Fibroblast of upper back skin (primary cell): ENCODE measurements around the gene PPP2R2B.

ENCODE experiments used
- DNase-seq: peaks from one replicate; pipeline ENCODE4 v3.0.0-alpha.2; 2013

Gene PPP2R2B

DNA sequence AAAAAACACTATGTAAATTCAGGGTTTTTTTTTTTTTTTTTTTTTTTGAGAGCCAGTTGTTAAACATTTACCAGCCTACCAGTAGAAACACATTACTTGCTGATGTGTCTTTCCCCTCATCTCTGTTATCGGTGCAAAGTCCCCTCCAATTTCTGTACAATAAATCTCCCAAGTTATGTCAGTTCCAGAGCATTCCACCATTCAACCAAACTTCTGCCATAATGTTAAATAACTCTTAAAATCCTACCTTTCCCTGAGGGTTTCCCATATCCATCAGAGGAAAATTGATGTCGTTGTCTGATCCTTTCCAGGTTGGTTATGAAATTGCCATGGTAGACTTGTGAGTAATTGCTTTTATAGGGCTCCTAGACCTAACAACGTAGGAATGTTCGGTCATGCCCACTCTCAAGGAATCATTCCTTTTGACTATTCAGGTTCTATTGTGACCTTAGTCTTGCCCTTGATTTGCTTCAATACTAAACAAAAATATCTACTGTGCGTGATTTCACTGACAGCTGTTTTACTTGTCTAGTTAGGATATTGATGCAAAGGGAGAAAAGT lies 5.6 kb upstream of the PPP2R2B start:
- no peak for DNase-seq

DNA sequence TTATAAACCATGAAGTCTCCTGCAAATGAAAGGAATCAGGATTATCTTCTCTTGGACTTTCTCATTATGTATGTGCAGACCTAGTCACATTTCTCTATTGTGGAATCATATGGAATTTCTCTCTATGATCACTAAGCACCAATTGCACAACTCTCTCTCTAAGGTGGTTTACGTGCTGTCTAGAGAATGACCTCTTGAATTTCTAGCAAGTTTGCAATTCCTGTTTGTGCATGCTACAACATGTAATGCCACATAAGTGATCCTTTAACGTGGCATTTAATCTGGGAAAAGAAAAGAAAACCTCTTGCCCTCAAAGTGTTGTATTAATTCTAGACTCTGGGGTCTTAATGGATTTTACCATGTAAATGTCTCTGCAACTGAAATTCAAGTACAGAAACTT lies 5.0 kb upstream of the PPP2R2B start:
- no peak for DNase-seq

DNA sequence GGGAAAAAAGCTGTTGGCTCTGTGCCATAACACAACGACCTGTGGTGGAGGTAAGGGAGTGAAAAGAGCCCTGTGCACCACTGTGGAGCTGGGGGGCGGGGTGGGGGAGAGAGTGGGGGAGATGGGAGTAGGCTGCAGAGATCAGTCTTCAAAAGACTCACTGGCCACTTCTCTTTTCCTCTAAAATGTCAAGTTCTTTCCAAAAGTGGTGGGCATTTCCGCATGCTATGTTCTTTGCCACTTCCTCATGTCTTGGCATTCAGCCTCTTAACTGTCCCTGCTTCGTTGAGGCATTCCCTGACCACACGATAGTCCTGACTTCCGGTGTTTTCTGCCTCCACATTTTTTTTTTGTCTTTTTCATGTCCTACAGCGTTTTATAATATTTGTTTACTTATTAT lies 2.4 kb upstream of the PPP2R2B start:
- no peak for DNase-seq

DNA sequence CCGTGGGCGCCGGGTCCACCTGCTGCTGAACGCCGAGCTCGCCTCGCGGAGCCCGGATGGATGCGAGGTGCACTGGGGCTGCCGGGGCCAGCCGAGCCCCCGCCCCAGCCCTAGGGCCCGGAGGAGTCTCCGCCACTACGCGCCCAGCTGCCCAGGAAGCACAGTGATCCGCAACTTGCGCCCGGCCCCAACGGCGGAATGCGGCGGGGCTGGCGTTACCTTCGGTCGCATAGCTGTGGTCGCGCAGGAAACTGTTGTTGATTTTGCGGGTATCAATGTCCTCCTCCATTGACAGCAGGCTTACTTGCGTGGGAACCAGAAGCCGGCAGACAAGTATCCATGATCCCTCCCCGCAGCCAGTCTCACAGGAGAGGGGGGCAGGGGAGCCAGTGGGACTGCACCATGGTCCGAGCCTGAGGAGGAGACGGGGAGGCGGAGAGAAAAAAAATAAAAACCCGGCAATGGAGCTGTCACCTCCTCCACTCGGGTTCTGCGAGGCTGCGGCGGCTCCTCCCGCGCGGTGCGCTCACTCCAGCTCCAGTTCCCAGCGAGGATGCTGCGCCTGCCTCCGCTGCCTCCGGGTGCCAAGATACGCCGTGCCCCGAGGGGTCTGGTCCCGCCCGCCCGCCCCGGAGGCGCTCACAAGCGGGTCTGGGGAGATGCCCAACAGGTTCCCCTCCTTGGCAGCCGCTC lies 628 bp downstream of the PPP2R2B start:
- DNase-seq = peak; percentile 2

DNA sequence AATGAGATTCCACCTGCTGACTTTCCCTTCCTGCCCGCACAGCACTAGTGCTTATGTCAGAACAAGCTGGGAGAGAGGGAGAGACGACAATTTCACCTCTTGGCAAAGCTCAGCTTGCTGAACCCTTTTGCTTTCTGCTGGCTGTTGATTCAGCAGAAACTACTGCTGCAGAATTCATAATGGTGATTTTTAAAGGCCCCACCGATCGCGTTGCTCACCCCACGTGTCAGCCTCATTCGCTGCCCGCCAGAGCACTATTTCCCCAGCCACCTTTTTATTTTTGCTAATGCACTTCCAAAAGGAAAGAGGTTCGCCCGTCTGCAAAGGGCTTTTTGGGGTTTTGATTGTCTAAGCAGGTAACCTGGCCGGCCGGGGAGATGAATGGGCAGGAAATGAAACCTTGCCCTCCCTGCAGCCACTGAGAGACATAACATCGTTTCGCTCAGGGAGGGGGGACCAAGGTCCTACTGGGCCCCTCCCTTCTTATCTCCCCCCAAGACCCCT lies 1.3 kb downstream of the PPP2R2B start:
- DNase-seq = no peak

DNA sequence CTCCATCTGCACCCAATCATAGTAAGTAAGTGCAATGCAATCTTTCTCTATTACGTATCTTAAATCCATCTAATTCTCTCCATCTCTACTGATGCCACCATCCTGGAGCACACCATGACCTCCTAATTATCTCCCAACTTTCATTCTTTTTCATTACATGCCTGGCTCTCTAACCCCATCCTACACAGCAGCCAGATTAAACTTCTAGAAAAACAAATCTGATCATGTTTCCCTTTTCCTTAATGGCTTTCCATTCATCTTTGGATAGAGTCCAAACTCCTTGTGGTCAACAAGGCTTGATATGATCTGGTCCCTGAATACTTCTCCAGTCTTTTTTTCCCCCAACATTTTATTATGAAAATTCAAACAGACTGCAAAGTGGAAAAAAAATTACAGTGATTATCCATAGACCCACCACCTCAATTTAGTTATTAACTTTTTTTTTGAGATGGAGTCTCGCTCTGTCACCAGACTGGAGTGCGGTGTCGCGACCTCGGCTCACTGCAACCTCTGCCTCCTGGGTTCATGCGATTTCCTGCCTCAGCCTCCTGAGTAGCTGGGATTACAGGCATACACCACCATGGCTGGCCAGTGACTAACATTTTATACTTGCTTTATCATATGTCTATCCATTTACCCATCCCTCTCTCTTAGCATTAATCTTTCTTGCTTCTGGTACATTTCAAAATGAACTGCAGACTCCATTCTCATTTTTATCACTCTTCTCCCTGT lies 5.2 kb downstream of the PPP2R2B start:
- peak; percentile 3 for DNase-seq

DNA sequence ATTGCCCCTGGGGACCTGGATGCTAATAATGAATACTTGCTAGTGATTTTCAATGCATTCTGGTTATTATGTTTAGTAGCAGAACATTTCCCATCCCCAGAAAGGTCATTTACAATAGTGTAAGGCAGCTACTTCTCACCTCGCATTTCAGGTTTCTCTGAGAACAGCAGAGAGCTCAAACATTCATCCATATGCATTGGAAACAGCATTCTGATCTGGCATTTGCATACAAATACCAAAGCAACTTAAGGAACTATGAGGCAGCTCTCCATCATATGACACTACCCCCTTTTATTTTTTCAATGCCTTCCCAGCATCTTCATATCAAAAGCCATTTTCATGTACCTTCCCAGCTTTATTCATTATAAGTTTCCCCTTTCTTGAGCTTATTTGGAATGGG lies 6.4 kb downstream of the PPP2R2B start:
- no peak for DNase-seq

DNA sequence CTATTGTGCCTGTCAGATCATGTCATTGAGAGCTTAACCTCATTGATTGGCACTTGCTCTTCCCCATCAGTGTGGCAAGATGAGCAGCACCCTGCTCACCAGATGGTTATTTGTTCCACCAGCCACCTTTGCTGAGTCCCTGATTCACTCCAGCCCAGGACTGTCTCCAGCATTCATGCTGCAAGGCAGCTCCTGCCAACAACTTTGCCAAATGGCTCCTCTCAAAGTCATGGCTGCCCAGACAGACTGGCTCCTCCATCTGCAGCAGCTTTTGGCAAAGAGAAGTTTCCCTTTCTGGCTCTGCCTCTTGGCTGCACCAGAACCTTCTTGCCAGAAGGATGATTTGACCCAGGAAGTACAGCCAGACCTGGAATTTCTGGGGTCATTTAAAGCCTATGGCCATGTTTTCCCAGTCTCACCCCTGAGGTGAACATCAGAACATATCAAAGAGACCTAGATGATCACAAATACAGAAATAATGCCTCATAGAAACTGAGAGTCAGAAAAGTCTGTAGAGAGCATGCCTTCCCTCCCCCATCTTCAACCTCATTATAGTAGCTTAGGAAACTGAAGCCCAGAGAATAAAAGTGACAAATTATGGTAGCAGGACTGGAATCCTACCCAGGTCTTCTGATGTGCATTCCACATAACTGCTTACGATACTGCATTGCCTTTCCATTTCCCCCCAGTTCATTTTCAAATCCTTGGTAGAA lies 10.4 kb downstream of the PPP2R2B start:
- DNase-seq = no peak

DNA sequence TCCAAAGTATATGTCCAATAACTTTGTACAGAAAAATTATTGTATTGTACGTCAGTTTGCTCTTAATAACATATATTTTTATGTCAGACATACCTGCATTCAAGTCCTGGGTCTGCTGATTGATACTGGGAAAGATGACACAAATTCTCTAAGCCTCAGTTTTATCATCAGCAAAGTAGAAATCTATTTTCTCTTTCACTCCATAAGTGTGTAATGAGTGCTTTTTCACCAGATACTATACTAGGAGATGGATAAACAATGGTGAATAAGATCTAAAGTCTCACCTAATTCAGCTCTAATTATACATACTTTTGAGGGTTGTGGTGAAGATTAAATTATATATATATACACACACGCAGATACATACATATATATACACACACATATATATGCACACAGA lies 12.3 kb downstream of the PPP2R2B start:
- DNase-seq = no peak

DNA sequence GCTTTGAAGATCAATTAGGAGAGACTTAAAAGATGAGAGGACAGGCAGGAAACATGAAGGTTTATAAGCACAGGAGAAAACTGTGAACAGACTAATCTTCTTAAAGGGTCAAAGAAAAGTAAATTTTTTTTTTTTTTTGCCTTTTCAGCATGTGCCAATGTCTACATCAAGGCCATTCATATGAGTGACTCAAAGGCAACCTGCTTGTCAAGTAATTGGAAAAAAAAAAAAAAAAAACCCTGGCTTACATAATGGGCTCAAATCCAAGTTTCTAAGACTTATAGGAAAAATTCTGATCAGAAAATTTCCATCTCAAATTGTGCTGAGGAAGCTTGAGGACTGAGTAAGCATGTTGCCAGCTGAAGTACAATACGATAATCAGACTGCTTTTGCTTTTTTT lies 15.9 kb downstream of the PPP2R2B start:
- no peak for DNase-seq

DNA sequence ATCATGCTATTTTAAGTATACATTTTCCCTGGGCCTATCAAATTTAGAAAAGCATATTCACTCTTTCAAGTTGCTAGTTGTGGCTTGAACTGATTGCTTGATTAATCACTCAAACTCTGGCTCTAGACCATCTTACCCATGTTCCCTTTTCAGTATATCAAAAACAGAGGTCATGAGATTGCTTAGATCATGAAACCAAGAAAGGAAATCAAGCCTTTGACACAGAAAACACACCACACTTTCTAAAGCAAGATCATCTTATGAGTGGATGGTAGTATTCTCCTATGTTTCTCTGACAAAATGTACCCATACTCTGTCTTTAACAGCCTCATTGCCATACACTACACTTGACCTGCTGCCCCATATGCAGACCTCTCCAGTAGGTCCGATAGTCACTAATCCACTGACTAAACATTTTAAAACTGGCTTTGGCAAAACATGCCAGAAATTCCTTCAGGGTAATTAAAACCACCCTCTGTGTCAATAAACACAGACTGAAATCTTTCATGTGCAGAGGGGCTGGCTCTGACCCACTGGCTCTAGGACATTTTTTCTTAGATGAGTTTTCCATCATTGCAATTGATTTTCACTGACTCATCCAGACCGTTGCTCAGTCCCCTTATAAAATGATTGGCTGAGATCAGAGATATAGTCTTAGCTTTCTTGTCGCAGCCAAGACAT lies 18.2 kb downstream of the PPP2R2B start:
- peak; percentile 1 for DNase-seq

DNA sequence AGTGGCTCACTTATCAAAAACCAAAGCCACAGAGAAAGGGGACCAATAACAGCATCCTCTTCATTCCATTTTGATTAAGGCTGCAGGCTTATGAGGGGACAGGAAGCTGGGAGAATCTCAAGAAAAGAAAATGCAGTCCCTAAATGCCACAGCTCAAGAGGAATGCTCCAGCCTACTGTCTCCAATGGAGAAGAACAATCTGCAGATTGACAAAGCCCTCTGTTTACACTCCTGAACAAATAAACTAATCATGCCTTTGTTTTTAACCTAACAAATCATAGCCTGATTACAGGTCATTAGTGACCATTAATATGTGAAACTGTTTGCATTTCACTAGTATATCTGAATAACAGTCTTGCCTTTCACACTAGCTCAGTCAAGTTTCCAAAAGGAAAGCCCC lies 26.5 kb downstream of the PPP2R2B start:
- DNase-seq = no peak

DNA sequence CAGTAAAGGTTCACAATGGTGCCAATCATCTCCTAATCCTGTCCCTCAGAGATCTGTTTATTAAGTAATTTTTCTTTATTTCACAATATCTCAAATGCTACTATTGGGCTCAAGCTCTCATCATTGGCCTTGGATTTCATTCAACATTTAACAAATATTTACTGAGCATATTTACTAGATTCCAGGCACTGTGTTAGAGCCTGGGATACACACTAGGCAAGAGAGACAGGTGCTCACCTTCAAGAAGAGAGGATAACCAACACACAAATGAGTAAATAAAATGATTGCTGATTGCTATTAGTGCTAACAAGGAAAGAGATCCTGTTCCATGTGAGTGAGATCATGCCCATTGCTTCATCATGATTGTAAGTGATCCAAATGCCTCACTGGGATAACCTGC lies 27.4 kb downstream of the PPP2R2B start:
- DNase-seq = no peak

DNA sequence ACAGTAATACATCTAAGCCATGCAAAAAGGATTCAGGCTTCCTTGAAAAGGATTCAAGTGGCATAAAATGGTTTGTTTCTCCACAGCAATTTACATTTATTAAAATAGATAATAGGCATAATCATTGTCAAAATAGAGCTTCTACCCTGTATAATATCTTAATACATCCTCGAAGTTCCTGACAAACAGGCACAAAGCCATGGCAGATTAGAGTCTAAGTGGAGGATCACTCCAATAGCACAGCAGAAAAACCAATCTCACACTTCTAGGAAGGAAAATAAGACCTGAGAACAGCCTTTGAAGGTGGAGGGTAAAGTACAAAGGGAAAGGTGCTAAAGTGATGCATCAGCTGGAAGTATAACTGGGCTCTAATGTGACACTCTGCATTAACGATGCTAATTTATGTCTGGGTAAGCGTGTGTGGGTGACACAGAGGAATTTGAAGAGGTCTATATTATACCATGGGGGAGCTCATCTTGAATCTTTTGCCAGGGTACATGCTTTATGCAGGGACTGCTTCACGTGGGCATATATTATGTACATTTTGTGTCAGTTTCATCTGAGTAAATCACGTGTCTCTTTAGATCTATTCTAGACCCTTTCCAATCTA lies 28.8 kb downstream of the PPP2R2B start:
- no peak for DNase-seq

DNA sequence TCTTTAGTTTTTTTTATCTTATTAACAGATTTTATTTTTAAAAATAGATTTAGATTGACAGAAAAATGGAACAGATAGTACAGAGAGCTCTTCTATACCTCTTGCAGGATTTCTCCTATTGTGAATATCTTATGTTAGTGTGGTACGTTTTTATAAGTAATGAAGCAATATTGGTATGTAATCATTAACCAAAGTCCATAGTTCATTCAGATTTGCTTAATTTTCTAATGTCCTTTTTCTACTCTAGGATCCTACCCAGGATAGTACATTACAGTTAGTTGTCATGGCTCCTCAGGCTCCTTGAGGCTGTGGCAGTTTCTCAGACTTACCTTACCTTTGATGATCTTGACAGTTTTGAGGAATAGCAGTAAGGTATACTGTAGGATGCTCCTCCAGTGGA lies 30.4 kb downstream of the PPP2R2B start:
- DNase-seq = no peak

DNA sequence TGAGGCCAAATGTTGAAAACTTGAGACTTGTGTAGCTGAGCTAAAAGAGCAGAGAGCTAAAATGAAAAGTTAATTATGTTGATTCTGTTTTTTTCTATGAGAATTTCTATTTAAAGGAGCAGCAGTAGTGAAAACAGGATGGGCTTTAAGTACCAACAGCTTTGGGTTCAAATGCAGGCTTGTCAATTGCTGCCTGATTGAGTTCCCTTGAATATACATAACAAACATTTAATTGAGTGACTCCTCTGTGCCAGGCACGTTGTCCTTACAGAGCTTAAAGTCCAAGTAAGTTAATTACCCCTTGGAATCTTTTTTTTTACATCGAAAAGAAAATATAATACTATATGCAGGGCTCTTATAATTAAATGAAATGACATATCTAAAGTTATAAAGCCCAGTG lies 38.5 kb downstream of the PPP2R2B start:
- no peak for DNase-seq

DNA sequence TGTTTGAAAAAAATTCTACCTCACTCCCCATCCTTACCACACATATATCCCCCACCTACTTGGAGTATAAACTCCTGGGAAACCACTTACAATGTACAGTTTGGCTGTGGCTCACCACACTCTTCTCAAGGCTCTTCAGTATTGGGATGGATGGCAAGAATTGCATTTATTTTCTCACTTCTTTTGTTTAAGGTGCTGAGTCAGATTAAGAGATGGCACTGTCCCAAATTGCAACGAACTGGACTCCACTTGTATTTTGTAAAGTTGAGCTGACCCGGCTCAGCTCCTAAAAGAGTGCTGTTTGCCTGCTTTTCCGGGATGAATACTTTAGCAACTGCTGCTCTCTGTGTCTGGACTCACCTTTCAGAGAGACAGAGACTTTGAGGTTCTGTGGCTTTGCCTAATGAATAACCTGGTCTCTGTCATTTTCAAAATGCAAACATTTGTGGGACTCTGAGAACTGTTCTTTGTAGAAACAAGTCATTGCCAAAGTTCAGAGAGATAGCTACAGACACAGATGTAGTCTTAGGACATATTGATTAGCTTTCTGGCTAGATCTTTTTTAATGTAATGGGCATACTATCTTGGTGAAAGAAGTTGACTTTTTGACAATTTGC lies 42.2 kb downstream of the PPP2R2B start:
- no peak for DNase-seq

DNA sequence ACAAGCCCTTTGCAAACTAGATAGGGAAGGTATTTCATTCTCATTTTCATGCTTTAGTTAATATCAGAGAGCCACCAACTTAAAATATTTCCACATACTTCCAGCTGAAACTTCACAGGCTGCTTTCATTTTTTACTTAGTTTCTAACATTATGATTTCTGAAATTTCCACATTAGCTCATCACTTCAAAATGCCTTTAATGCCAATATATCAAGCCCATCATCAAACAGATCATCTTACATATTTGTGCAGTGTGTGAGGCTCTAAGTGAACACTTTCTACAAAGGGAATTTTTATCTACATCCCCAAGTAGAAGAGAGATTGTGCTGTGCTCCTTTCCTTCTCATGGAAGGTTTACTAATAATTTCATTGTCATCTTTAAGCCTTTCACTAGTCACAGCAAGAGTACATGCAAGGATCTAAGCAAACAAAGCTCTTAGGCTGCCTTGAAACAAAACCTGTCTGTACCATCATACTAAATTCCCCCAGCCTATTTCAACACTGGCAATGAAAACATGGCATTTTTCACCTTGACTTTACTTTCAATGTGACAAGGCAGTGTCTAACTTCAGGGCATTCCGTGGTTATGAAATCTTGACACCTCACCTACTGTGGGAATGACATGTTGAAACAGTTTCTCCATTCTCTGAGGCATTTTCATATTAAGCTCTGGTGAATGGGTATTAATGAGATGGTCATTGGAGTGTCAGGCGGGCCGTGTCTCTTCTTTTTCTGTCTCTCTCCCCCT lies 45.4 kb downstream of the PPP2R2B start:
- DNase-seq = no peak

DNA sequence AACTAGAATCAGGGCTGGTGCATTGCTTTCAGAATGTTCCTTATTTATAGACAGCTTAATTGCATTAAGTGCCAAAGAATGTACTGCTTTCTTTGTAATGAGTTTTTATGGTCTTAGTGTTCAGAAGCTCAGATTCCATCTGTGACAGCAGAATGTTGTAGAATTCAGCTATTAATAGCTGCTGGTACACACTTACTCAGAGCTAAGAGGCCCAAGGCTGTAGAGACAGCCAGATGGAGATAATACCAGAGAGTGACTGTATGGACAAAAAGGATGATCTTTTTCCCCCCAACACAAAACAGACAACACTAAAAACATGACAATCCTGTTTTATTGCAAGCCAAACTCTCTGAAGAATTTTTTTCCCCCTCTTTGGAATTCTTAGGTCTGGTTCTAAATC lies 50.2 kb downstream of the PPP2R2B start:
- no peak for DNase-seq

DNA sequence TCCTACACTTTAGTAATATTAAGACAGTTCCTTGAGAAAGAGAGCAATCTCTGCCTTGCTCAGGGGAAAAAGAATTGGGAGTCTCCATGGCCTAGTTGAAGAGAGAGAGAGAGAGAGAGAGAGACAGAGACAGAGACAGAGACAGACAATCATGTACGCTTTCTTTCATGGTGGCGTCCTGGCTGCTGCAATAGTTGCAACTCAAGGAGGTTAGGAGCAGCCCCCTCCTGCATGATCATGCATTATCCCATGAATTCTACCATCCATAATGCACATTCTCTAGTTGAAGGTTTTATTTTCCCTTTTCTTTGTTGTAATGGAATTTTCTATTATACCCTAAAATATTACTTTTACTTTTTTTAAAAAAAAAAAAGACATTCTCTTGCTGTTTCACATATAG lies 50.7 kb downstream of the PPP2R2B start:
- no peak for DNase-seq

DNA sequence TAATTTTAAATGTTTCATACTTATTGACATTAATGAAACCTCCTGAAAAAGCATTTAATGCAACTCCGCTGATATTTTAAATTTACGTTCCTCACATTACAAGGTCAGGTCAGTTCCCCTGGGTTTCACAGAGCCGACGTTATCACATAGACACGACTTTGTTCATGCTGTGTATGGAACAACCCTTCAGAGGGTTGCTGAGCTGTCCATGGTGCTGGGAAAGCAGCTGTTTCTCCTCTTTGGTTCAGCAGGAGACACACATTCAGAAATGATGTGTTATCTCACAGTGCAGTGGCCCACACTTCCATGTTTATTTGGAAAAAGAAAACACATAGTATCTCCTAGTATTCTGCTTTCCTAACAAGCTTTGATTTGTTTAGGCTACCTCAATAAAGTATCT lies 53.5 kb downstream of the PPP2R2B start:
- peak; percentile 23 for DNase-seq
